ENCODE results near the gene CYP19A1.

DNA sequence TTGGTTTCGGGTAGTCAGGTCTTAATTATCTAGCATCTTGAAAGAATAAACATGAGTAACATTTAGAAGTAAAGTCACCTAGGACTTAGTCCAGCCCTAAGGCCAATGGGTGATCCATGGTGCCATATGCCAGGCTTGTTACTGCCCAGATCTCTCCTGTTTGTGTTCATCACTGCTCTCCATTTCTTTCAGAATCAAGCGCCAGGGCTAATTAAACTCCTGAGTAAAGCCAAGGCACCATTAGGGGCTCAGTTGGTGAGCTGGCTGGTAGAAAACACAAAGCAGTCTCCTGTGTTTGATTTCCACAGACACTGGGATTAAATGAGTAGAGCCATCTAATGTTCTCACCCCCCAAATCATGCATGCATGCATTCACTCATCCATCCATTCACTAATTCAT lies 11.3 kb downstream of the CYP19A1 start:
- no peak for TF ChIP-seq GATA2 (IDR thresholded peaks at IDR 0.05; ENCODE audit: low read depth, low read length)
- TF ChIP-seq GATA3 (IDR thresholded peaks at IDR 0.05; ENCODE audit: low read depth, low read length) = no peak
